ENCODE measurements around the gene CAV1. TPM values are rescaled to one million over a fixed set of nuclear protein-coding genes. Genes with fewer than 3 reads are reported as not detected.

The CAV1 gene
- total RNA-seq, 1 donor from 2014 or later, result 298 TPM

GRCh38 chr7:116530107-116530820, 5.4 kb downstream of the CAV1 start:
- DNase-seq (ENCODE audit: low spot score), result no peak

- DNase-seq (ENCODE audit: low spot score), result no peak
Measured at GRCh38 chr7:116532102-116532688, 7.4 kb downstream of the CAV1 start.

- no peak for DNase-seq (ENCODE audit: low spot score)
Measured at GRCh38 chr7:116534790-116535189, 10.0 kb downstream of the CAV1 start.

GRCh38 chr7:116535416-116535815, 10.6 kb downstream of the CAV1 start:
- no peak for DNase-seq (ENCODE audit: low spot score)

- DNase-seq (ENCODE audit: low spot score), result no peak
Measured at GRCh38 chr7:116538138-116538537, 13.3 kb downstream of the CAV1 start.

GRCh38 chr7:116539879-116540278, 15.0 kb downstream of the CAV1 start:
- no peak for DNase-seq (ENCODE audit: low spot score)

GRCh38 chr7:116540743-116541142, 15.9 kb downstream of the CAV1 start:
- DNase-seq (ENCODE audit: low spot score), result no peak

GRCh38 chr7:116541951-116542350, 17.1 kb downstream of the CAV1 start:
- DNase-seq (ENCODE audit: low spot score), result no peak

- DNase-seq (ENCODE audit: low spot score), result no peak
Measured at GRCh38 chr7:116542618-116543017, 17.8 kb downstream of the CAV1 start.

GRCh38 chr7:116543664-116544063, 18.8 kb downstream of the CAV1 start:
- DNase-seq (ENCODE audit: low spot score), result no peak

GRCh38 chr7:116544487-116544886, 19.7 kb downstream of the CAV1 start:
- DNase-seq (ENCODE audit: low spot score), result no peak

GRCh38 chr7:116545411-116545993, 20.7 kb downstream of the CAV1 start:
- DNase-seq (ENCODE audit: low spot score), result no peak

- no peak for DNase-seq (ENCODE audit: low spot score)
Measured at GRCh38 chr7:116546054-116546453, 21.2 kb downstream of the CAV1 start.

- no peak for DNase-seq (ENCODE audit: low spot score)
Measured at GRCh38 chr7:116546916-116547315, 22.1 kb downstream of the CAV1 start.

GRCh38 chr7:116547347-116547746, 22.5 kb downstream of the CAV1 start:
- DNase-seq (ENCODE audit: low spot score), result no peak

GRCh38 chr7:116548506-116548905, 23.7 kb downstream of the CAV1 start:
- DNase-seq (ENCODE audit: low spot score), result no peak

GRCh38 chr7:116549370-116549769, 24.5 kb downstream of the CAV1 start:
- DNase-seq (ENCODE audit: low spot score), result no peak

GRCh38 chr7:116551692-116552091, 26.9 kb downstream of the CAV1 start:
- no peak for DNase-seq (ENCODE audit: low spot score)

GRCh38 chr7:116552602-116553001, 27.8 kb downstream of the CAV1 start:
- DNase-seq (ENCODE audit: low spot score), result no peak

GRCh38 chr7:116553168-116553964, 28.5 kb downstream of the CAV1 start:
- no peak for DNase-seq (ENCODE audit: low spot score)

- no peak for DNase-seq (ENCODE audit: low spot score)
Measured at GRCh38 chr7:116554436-116554835, 29.6 kb downstream of the CAV1 start.

GRCh38 chr7:116554911-116555310, 30.1 kb downstream of the CAV1 start:
- no peak for DNase-seq (ENCODE audit: low spot score)

All from umbilical cord (tissue), 2 donors.